Measurements from ENCODE around the gene MAD1L1. TPM values are rescaled to one million over a fixed set of nuclear protein-coding genes. Genes with fewer than 3 reads are reported as not detected.

MAD1L1 gene
- total and polyA plus RNA-seq, 7 experiments from 2014 or later, result 112 to 314 (median 136) TPM

GRCh38 chr7:2239242-2239641 lies 6.5 kb upstream of the MAD1L1 start:
- Mint-ChIP-seq H3K27ac (no peak overlapping the region), H3K4me1 (peaks cover 6 to 34% (median 20%) of the 10 kb centered on the region in 7 donors), H3K27me3 (no peaks in the 10 kb centered on the region), H3K36me3 (peaks cover 0 to 18% (median 4%) of the 10 kb centered on the region in 5 donors), H3K9me3 (no peaks in the 10 kb centered on the region), H3K4me3 (peak overlapping the region in 2 of 10 donors; percentile 29 to 39)
- CTCF ChIA-PET, result no interaction called here
- POLR2A ChIA-PET, result interaction anchor here (1.4 kb wide), 1 partner anchor 11 kb away, joined by 3 read pairs; no protein-coding TSS in a partner anchor
- intact Hi-C loops (cut with micrococcal nuclease), result loop anchor here in 1 of 2 donors (10.0 kb wide), 3 partner anchors 314 to 1194 kb away; partner anchors contain the start of genes GPR146 and PSMG3
- peaks cover 0 to 5% of the 10 kb centered on the region in 2 donors for H3K4me1 ChIP-seq (ENCODE audit: control insufficient read depth in 2 of 2, insufficient read depth in 2 of 2, low read length in 2 of 2)
- no peak for DNase-seq
- ATAC-seq, result no peak
- no peak overlapping the region for H3K27ac ChIP-seq (ENCODE audit: low read depth, low read length)
- H3K9me3 ChIP-seq (ENCODE audit: control insufficient read depth in 2 of 3, low read length in 3 of 3), result no peaks in the 10 kb centered on the region
- H3K27me3 ChIP-seq (ENCODE audit: control insufficient read depth in 2 of 2, insufficient read depth in 2 of 2, low read length in 2 of 2), result no peaks in the 10 kb centered on the region
- H3K4me3 ChIP-seq (ENCODE audit: low read length), result no peak overlapping the region
- peaks cover 0 to 51% (median 0%) of the 10 kb centered on the region in 3 experiments for H3K36me3 ChIP-seq (ENCODE audit: control insufficient read depth in 2 of 3, insufficient read depth in 3 of 3, low read length in 3 of 3)

GRCh38 chr7:2237109-2237602 lies 4.4 kb upstream of the MAD1L1 start:
- Mint-ChIP-seq H3K9me3 (peaks cover 0 to 2% (median 0%) of the 10 kb centered on the region in 11 donors), H3K4me1 (peaks cover 6 to 39% (median 23%) of the 10 kb centered on the region in 7 donors), H3K4me3 (peak overlapping the region in 1 of 10 donors; percentile 38), H3K27me3 (no peaks in the 10 kb centered on the region), H3K27ac (peak overlapping the region in 3 of 9 donors; percentile 24 to 29 (median 25)), H3K36me3 (peaks cover 0 to 18% (median 4%) of the 10 kb centered on the region in 5 donors)
- Histone ChIP-seq H3K4me3 (ENCODE audit: low read length) (no peak overlapping the region), H3K27me3 (ENCODE audit: control insufficient read depth in 2 of 2, insufficient read depth in 2 of 2, low read length in 2 of 2) (no peaks in the 10 kb centered on the region), H3K9me3 (ENCODE audit: control insufficient read depth in 2 of 3, low read length in 3 of 3) (no peaks in the 10 kb centered on the region), H3K36me3 (ENCODE audit: control insufficient read depth in 2 of 3, insufficient read depth in 3 of 3, low read length in 3 of 3) (peaks cover 0 to 55% (median 0%) of the 10 kb centered on the region in 3 experiments), H3K27ac (ENCODE audit: low read depth, low read length) (no peak overlapping the region), H3K4me1 (ENCODE audit: control insufficient read depth in 2 of 2, insufficient read depth in 2 of 2, low read length in 2 of 2) (peaks cover 0 to 8% of the 10 kb centered on the region in 2 donors)
- CTCF ChIA-PET, result no interaction called here
- POLR2A ChIA-PET, result no interaction called here
- intact Hi-C loops (cut with micrococcal nuclease), result loop anchor here in 1 of 2 donors (10.0 kb wide), 3 partner anchors 312 to 1192 kb away; partner anchors contain the start of genes GPR146 and PSMG3
- ATAC-seq (peak; percentile 65), DNase-seq (no peak)

GRCh38 chr7:2233926-2234325 lies 1.2 kb upstream of the MAD1L1 start:
- H3K4me3 ChIP-seq (ENCODE audit: low read length), result no peak overlapping the region
- H3K9me3 Mint-ChIP-seq, result peaks cover 0 to 2% (median 0%) of the 10 kb centered on the region in 11 donors
- H3K4me1 Mint-ChIP-seq, result peaks cover 16 to 56% (median 31%) of the 10 kb centered on the region in 7 donors
- peaks cover 0 to 25% (median 4%) of the 10 kb centered on the region in 5 donors for H3K36me3 Mint-ChIP-seq
- H3K27me3 ChIP-seq (ENCODE audit: control insufficient read depth in 2 of 2, insufficient read depth in 2 of 2, low read length in 2 of 2), result no peaks in the 10 kb centered on the region
- H3K36me3 ChIP-seq (ENCODE audit: control insufficient read depth in 2 of 3, insufficient read depth in 3 of 3, low read length in 3 of 3), result peaks cover 0 to 54% (median 0%) of the 10 kb centered on the region in 3 experiments
- intact Hi-C loops (cut with micrococcal nuclease), result loop anchor here (1.0 to 10.0 kb wide), 7 partner anchors 120 to 1189 kb away; partner anchors contain the start of genes EIF3B (in 2 of the 2), BRAT1 (in 1 of the 2), GPR146 (in 1 of the 2) and IQCE (in 1 of the 2)
- no peaks in the 10 kb centered on the region for H3K9me3 ChIP-seq (ENCODE audit: control insufficient read depth in 2 of 3, low read length in 3 of 3)
- CTCF ChIA-PET, result no interaction called here
- POLR2A ChIA-PET, result interaction anchor here (0.6 kb wide), 1 partner anchor 424 kb away, joined by 3 read pairs; no protein-coding TSS in a partner anchor
- DNase-seq (no peak), ATAC-seq (no peak)
- H3K27me3 Mint-ChIP-seq, result no peaks in the 10 kb centered on the region
- no peak overlapping the region for H3K27ac ChIP-seq (ENCODE audit: low read depth, low read length)
- peak overlapping the region in 9 of 10 donors; percentile 52 to 88 (median 66) for H3K4me3 Mint-ChIP-seq
- peaks cover 13 to 27% of the 10 kb centered on the region in 2 donors for H3K4me1 ChIP-seq (ENCODE audit: control insufficient read depth in 2 of 2, insufficient read depth in 2 of 2, low read length in 2 of 2)
- H3K27ac Mint-ChIP-seq, result peak overlapping the region in 5 of 9 donors; percentile 18 to 78 (median 51)

GRCh38 chr7:2231992-2232765 lies 566 bp downstream of the MAD1L1 start:
- CTCF ChIA-PET, result interaction anchor here (0.6 to 0.7 kb wide), 2 partner anchors 115 to 771 kb away, joined by 3 read pairs; no protein-coding TSS in a partner anchor
- peak overlapping the region; percentile 85 to 95 (median 92) for H3K4me3 Mint-ChIP-seq

GRCh38 chr7:2230882-2231281 lies 1.9 kb downstream of the MAD1L1 start:
- ATAC-seq (no peak), DNase-seq (no peak)
- H3K36me3 ChIP-seq (ENCODE audit: control insufficient read depth in 2 of 3, insufficient read depth in 3 of 3, low read length in 3 of 3), result peaks cover 0 to 52% (median 0%) of the 10 kb centered on the region in 3 experiments
- no peaks in the 10 kb centered on the region for H3K27me3 Mint-ChIP-seq
- H3K27ac ChIP-seq (ENCODE audit: low read depth, low read length), result no peak overlapping the region
- H3K9me3 ChIP-seq (ENCODE audit: control insufficient read depth in 2 of 3, low read length in 3 of 3), result no peaks in the 10 kb centered on the region
- H3K4me1 Mint-ChIP-seq, result peaks cover 16 to 60% (median 34%) of the 10 kb centered on the region in 7 donors
- intact Hi-C loops (cut with micrococcal nuclease), result loop anchor here in 1 of 2 donors (5.0 to 10.0 kb wide), 5 partner anchors 176 to 1186 kb away; partner anchors contain the start of genes BRAT1, GPR146, IQCE and PSMG3
- peaks cover 0 to 24% (median 6%) of the 10 kb centered on the region in 5 donors for H3K36me3 Mint-ChIP-seq
- CTCF ChIA-PET, result no interaction called here
- peak overlapping the region in 6 of 10 donors; percentile 6 to 95 (median 66) for H3K4me3 Mint-ChIP-seq
- no peak overlapping the region for H3K4me3 ChIP-seq (ENCODE audit: low read length)
- H3K27ac Mint-ChIP-seq, result no peak overlapping the region
- no peaks in the 10 kb centered on the region for H3K27me3 ChIP-seq (ENCODE audit: control insufficient read depth in 2 of 2, insufficient read depth in 2 of 2, low read length in 2 of 2)
- POLR2A ChIA-PET, result interaction anchor here (1.4 to 2.8 kb wide), 2 partner anchors 11 to 31 kb away, joined by 4 to 12 read pairs; partner anchors contain the start of genes MRM2 and NUDT1
- peaks cover 13 to 27% of the 10 kb centered on the region in 2 donors for H3K4me1 ChIP-seq (ENCODE audit: control insufficient read depth in 2 of 2, insufficient read depth in 2 of 2, low read length in 2 of 2)
- peaks cover 0 to 2% (median 0%) of the 10 kb centered on the region in 11 donors for H3K9me3 Mint-ChIP-seq

More at GRCh38 chr7:2231992-2232765, 566 bp downstream of the MAD1L1 start:
- Mint-ChIP-seq H3K9me3 (peaks cover 0 to 2% (median 0%) of the 10 kb centered on the region in 11 donors), H3K27ac (peak overlapping the region in 8 of 9 donors; percentile 59 to 90 (median 76)), H3K36me3 (peaks cover 0 to 26% (median 4%) of the 10 kb centered on the region in 5 donors), H3K27me3 (no peaks in the 10 kb centered on the region), H3K4me1 (peaks cover 16 to 60% (median 31%) of the 10 kb centered on the region in 7 donors)
- peaks cover 0 to 50% (median 0%) of the 10 kb centered on the region in 3 experiments for H3K36me3 ChIP-seq (ENCODE audit: control insufficient read depth in 2 of 3, insufficient read depth in 3 of 3, low read length in 3 of 3)
- peaks cover 13 to 27% of the 10 kb centered on the region in 2 donors for H3K4me1 ChIP-seq (ENCODE audit: control insufficient read depth in 2 of 2, insufficient read depth in 2 of 2, low read length in 2 of 2)
- peak; percentile 65 for ATAC-seq
- POLR2A ChIA-PET, result interaction anchor here (0.6 to 2.8 kb wide), 6 partner anchors 9 to 1869 kb away, joined by 3 to 12 read pairs (median 3); partner anchors contain the start of genes MRM2 and NUDT1
- peak overlapping the region; percentile 80 for H3K27ac ChIP-seq (ENCODE audit: low read depth, low read length)
- DNase-seq, result peak in 4 of 9 donors; percentile 18 to 40 (median 34)
- intact Hi-C loops (cut with micrococcal nuclease), result loop anchor here (1.0 to 10.0 kb wide), 10 partner anchors 10 to 1187 kb away; partner anchors contain the start of genes MRM2 (in 2 of the 2), NUDT1 (in 2 of the 2), BRAT1 (in 1 of the 2) and CHST12 (in 1 of the 2)
- no peaks in the 10 kb centered on the region for H3K9me3 ChIP-seq (ENCODE audit: control insufficient read depth in 2 of 3, low read length in 3 of 3)
- no peaks in the 10 kb centered on the region for H3K27me3 ChIP-seq (ENCODE audit: control insufficient read depth in 2 of 2, insufficient read depth in 2 of 2, low read length in 2 of 2)
- peak overlapping the region; percentile 99 for H3K4me3 ChIP-seq (ENCODE audit: low read length)

GRCh38 chr7:2230226-2230625 lies 2.5 kb downstream of the MAD1L1 start:
- Histone ChIP-seq H3K9me3 (ENCODE audit: control insufficient read depth in 2 of 3, low read length in 3 of 3) (no peaks in the 10 kb centered on the region), H3K36me3 (ENCODE audit: control insufficient read depth in 2 of 3, insufficient read depth in 3 of 3, low read length in 3 of 3) (peaks cover 0 to 58% (median 0%) of the 10 kb centered on the region in 3 experiments), H3K27ac (ENCODE audit: low read depth, low read length) (no peak overlapping the region), H3K4me1 (ENCODE audit: control insufficient read depth in 2 of 2, insufficient read depth in 2 of 2, low read length in 2 of 2) (peaks cover 13 to 27% of the 10 kb centered on the region in 2 donors), H3K4me3 (ENCODE audit: low read length) (no peak overlapping the region), H3K27me3 (ENCODE audit: control insufficient read depth in 2 of 2, insufficient read depth in 2 of 2, low read length in 2 of 2) (no peaks in the 10 kb centered on the region)
- Mint-ChIP-seq H3K36me3 (peaks cover 0 to 27% (median 6%) of the 10 kb centered on the region in 5 donors), H3K27me3 (no peaks in the 10 kb centered on the region), H3K9me3 (peaks cover 0 to 2% (median 0%) of the 10 kb centered on the region in 11 donors), H3K4me3 (peak overlapping the region in 8 of 10 donors; percentile 9 to 95 (median 50)), H3K4me1 (peaks cover 16 to 59% (median 35%) of the 10 kb centered on the region in 7 donors), H3K27ac (no peak overlapping the region)
- CTCF ChIA-PET, result no interaction called here
- DNase-seq (no peak), ATAC-seq (no peak)
- POLR2A ChIA-PET, result interaction anchor here (1.4 to 2.8 kb wide), 2 partner anchors 11 to 31 kb away, joined by 4 to 12 read pairs; partner anchors contain the start of genes MRM2 and NUDT1
- intact Hi-C loops (cut with micrococcal nuclease), result loop anchor here in 1 of 2 donors (5.0 to 10.0 kb wide), 5 partner anchors 177 to 1185 kb away; partner anchors contain the start of genes BRAT1, GPR146, IQCE and PSMG3
